ENCODE measurements around the gene DFFB.

The DFFB gene

DNA sequence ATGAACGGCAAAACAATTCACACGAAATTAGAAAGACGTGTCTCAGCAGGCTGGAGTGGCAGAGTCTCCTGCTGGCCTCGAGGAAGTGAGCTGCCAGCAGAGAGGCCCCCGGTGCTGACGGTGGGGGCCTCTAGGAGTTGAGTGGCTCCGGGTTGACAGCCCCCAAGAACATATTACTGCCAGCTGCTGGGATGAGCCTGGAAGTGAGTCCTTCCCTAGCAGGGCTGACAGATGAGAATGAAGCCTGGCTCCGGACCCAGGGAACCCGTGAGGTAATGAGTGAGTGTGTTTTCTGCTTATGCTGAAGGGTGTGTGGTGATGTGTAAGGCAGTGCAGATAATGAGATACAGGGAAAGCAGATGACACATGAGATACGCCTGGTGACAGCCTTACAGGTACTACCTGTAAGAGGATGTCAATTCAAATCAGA lies 37.5 kb upstream of the DFFB start:
- no peak overlapping the region for H3K4me3 ChIP-seq (ENCODE audit: low read depth, low read length)
- TF ChIP-seq OVOL3 (tag by site-specific recombination; IDR thresholded peaks at IDR 0.05) (no peak), HIC1 (tag by site-specific recombination; IDR thresholded peaks at IDR 0.05) (no peak), ZNF560 (tag by site-specific recombination; IDR thresholded peaks at IDR 0.05; ENCODE audit: borderline replicate concordance) (no peak), ZNF514 (tag by site-specific recombination; IDR thresholded peaks at IDR 0.05) (no peak), ZNF677 (tag by site-specific recombination; IDR thresholded peaks at IDR 0.05) (no peak), ZNF747 (tag by site-specific recombination; IDR thresholded peaks at IDR 0.05) (no peak), ZNF341 (tag by site-specific recombination; IDR thresholded peaks at IDR 0.05; ENCODE audit: low read depth) (no peak), ZNF776 (tag by site-specific recombination; IDR thresholded peaks at IDR 0.05; ENCODE audit: borderline replicate concordance) (no peak), ZNF830 (tag by site-specific recombination; IDR thresholded peaks at IDR 0.05; ENCODE audit: low read depth) (no peak), ZNF626 (tag by site-specific recombination; IDR thresholded peaks at IDR 0.05) (no peak), KLF9 (tag by site-specific recombination; IDR thresholded peaks at IDR 0.05; ENCODE audit: low read depth) (no peak), PRDM1 (tag by site-specific recombination; IDR thresholded peaks at IDR 0.05) (no peak), ZNF555 (tag by site-specific recombination; conservative IDR thresholded peaks at IDR 0.05) (no peak), ZNF248 (tag by site-specific recombination; IDR thresholded peaks at IDR 0.05) (no peak), ZNF654 (tag by site-specific recombination; IDR thresholded peaks at IDR 0.05; ENCODE audit: low read depth) (no peak)
- TF ChIP-seq, protein P1, sequence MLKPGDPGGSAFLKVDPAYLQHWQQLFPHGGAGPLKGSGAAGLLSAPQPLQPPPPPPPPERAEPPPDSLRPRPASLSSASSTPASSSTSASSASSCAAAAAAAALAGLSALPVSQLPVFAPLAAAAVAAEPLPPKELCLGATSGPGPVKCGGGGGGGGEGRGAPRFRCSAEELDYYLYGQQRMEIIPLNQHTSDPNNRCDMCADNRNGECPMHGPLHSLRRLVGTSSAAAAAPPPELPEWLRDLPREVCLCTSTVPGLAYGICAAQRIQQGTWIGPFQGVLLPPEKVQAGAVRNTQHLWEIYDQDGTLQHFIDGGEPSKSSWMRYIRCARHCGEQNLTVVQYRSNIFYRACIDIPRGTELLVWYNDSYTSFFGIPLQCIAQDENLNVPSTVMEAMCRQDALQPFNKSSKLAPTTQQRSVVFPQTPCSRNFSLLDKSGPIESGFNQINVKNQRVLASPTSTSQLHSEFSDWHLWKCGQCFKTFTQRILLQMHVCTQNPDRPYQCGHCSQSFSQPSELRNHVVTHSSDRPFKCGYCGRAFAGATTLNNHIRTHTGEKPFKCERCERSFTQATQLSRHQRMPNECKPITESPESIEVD (tag by site-specific recombination; IDR thresholded peaks at IDR 0.05): no peak
- TF ChIP-seq, protein P2, sequence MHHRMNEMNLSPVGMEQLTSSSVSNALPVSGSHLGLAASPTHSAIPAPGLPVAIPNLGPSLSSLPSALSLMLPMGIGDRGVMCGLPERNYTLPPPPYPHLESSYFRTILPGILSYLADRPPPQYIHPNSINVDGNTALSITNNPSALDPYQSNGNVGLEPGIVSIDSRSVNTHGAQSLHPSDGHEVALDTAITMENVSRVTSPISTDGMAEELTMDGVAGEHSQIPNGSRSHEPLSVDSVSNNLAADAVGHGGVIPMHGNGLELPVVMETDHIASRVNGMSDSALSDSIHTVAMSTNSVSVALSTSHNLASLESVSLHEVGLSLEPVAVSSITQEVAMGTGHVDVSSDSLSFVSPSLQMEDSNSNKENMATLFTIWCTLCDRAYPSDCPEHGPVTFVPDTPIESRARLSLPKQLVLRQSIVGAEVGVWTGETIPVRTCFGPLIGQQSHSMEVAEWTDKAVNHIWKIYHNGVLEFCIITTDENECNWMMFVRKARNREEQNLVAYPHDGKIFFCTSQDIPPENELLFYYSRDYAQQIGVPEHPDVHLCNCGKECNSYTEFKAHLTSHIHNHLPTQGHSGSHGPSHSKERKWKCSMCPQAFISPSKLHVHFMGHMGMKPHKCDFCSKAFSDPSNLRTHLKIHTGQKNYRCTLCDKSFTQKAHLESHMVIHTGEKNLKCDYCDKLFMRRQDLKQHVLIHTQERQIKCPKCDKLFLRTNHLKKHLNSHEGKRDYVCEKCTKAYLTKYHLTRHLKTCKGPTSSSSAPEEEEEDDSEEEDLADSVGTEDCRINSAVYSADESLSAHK (tag by site-specific recombination; IDR thresholded peaks at IDR 0.05): no peak
- POLR2A ChIA-PET: no interaction called here
- CTCF ChIA-PET: no interaction called here
- H3K36me3 ChIP-seq (ENCODE audit: control insufficient read depth in 2 of 2, insufficient read depth in 1 of 2, low read length in 2 of 2): peaks cover 0 to 92% of the 10 kb centered on the region in 2 experiments; a peak in 1 of 3 replicates
- no peak overlapping the region for H3K27ac ChIP-seq (ENCODE audit: extremely low read depth, low read depth, low read length)
- H3K9me3 ChIP-seq (ENCODE audit: control insufficient read depth, insufficient read depth, low read depth, low read length): no peaks in the 10 kb centered on the region
- H3K4me1 ChIP-seq (ENCODE audit: control insufficient read depth, insufficient read depth, low read length): no peaks in the 10 kb centered on the region

DNA sequence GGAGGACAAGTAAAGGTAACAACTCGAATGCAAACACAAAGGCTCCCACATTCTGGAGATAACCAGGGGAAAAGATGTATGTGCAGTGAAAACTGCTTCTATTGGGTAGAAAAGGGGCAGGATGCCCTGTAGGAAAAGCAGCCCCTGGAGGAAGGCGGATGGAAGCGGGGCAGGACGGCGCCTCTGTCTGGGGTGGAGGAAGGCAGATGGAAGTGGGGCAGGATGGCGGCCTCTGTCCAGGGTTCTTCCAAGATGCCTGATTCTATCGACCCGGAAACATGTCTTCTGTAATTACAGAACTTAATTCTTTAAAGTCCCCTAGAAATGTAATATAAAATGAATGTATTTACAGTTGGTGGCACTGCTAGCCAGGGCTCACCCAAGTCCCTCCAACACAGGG lies 37.0 kb upstream of the DFFB start:
- no peaks in the 10 kb centered on the region for H3K9me3 ChIP-seq (ENCODE audit: control insufficient read depth, insufficient read depth, low read depth, low read length)
- ChIA-PET CTCF (interaction anchor here (0.5 to 0.7 kb wide), 2 partner anchors 35 to 173 kb away, joined by 3 read pairs; no protein-coding TSS in a partner anchor), POLR2A (no interaction called here)
- H3K27ac ChIP-seq (ENCODE audit: extremely low read depth, low read depth, low read length): no peak overlapping the region
- H3K4me1 ChIP-seq (ENCODE audit: control insufficient read depth, insufficient read depth, low read length): no peaks in the 10 kb centered on the region
- no peak overlapping the region for H3K4me3 ChIP-seq (ENCODE audit: low read depth, low read length)
- peaks cover 0 to 92% of the 10 kb centered on the region in 2 experiments; a peak in 1 of 3 replicates for H3K36me3 ChIP-seq (ENCODE audit: control insufficient read depth in 2 of 2, insufficient read depth in 1 of 2, low read length in 2 of 2)
- TF ChIP-seq KLF7 (tag by site-specific recombination; IDR thresholded peaks at IDR 0.05; ENCODE audit: borderline replicate concordance) (no peak), ZNF121 (tag by site-specific recombination; IDR thresholded peaks at IDR 0.05) (no peak), ZFHX2 (tag by site-specific recombination; conservative IDR thresholded peaks at IDR 0.05) (no peak), ZNF354C (tag by site-specific recombination; IDR thresholded peaks at IDR 0.05; ENCODE audit: borderline replicate concordance, low read depth) (no peak), ZNF529 (tag by site-specific recombination; IDR thresholded peaks at IDR 0.05; ENCODE audit: insufficient replicate concordance) (no peak), ZNF776 (tag by site-specific recombination; IDR thresholded peaks at IDR 0.05; ENCODE audit: borderline replicate concordance) (no peak), ZNF629 (tag by site-specific recombination; IDR thresholded peaks at IDR 0.05) (no peak), ZNF202 (tag by site-specific recombination; IDR thresholded peaks at IDR 0.05; ENCODE audit: borderline replicate concordance) (no peak), ZNF221 (tag by site-specific recombination; IDR thresholded peaks at IDR 0.05; ENCODE audit: borderline replicate concordance) (no peak), ZNF670 (tag by site-specific recombination; IDR thresholded peaks at IDR 0.05; ENCODE audit: low read depth) (no peak), ZNF132 (tag by site-specific recombination; IDR thresholded peaks at IDR 0.05; ENCODE audit: borderline replicate concordance) (no peak), ZNF654 (tag by site-specific recombination; IDR thresholded peaks at IDR 0.05; ENCODE audit: low read depth) (no peak), KLF10 (tag by site-specific recombination; IDR thresholded peaks at IDR 0.05) (no peak), ZNF248 (tag by site-specific recombination; IDR thresholded peaks at IDR 0.05) (no peak), ZNF341 (tag by site-specific recombination; IDR thresholded peaks at IDR 0.05; ENCODE audit: low read depth) (no peak), ZNF138 (tag by site-specific recombination; IDR thresholded peaks at IDR 0.05; ENCODE audit: borderline replicate concordance) (no peak)

Measured in HEK293 (cell line).